SK-N-MC (cell line): ENCODE measurements around the gene PPM1L.

ENCODE experiments used
- EZH2 ChIP-seq: fragments of 200-600 bp; sonication (generic); IDR thresholded peaks from one replicate; pipeline ENCODE4 v1.6.1; 2017; ENCODE audit warnings: antibody characterized with exemption
- FOXP2 ChIP-seq: optimal IDR thresholded peaks from 2 replicates; pipeline ENCODE3; 2011; ENCODE audit warnings: mild to moderate bottlenecking, moderate library complexity; ENCODE audit not compliant: insufficient read depth; ENCODE audit errors: extremely low read length, control extremely low read depth
- POLR2AphosphoS5 ChIP-seq: IDR thresholded peaks from 2 replicates; pipeline ENCODE4 v1.6.1; 2012; ENCODE audit warnings: mild to moderate bottlenecking, low read depth, low read length, borderline replicate concordance

GRCh38 chr3:160773722-160774121 lies 17.7 kb downstream of the PPM1L start:
- no peak for TF ChIP-seq EZH2
- no peak for TF ChIP-seq POLR2AphosphoS5
- TF ChIP-seq FOXP2: no peak
